Right renal cortex interstitium (tissue), 3 donors: ENCODE results near the gene DDX3Y. TPM values are rescaled to one million over a fixed set of nuclear protein-coding genes. Genes with fewer than 3 reads are reported as not detected.
A peak's percentile ranks its signal among the peaks of the same experiment; 100 is the strongest.

Experiments
- DNase-seq, 3 donors: peaks; one replicate each; pipeline ENCODE4 v3.0.0-alpha.2; 2013; ENCODE audit warnings: low read depth in 3 of 3, low spot score in 2 of 3
- polyA plus RNA-seq, 3 donors: library from polyadenylated mRNA; unstranded; fragments of 120-200 nt; gene quantifications; one replicate each; pipeline ENCODE4 v1.2.1, GENCODE V29; 2013; ENCODE audit not compliant: insufficient read length in 3 of 3

The DDX3Y gene
- polyA plus RNA-seq: 100 to 1,000 TPM; 117 to 131 (median 124) TPM

GRCh38 chrY:12904618-12905516, at the start of gene DDX3Y:
DDX3Y (plus strand) TSS chrY:12904868; CDS start chrY:12904937, 69 bp downstream.
- peak; percentile 75 to 85 (median 83) for DNase-seq

DNA sequence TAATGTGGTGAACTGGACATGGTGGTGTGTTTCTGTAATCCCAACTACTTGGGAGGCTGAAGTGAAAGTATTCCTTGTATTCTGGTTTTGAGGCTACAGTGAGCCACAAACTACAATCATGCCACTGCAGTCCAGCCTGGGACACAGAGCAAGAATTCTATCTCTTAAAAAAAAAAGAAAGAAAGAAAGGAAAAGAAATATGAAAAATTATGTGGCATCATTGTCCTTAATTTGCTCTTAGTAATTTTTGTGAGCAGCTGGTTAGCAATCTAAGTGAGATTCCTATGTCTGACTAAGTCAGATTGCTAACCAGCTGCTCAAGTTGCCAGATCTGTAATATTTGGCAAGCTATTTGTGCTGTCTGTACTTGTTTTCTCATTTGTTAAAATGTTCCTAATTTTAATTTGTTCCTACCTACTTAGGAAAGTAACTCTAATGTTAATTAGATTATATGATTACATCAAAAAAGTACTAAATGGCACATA, 48.8 kb upstream of the DDX3Y start:
- DNase-seq: no peak

DNA sequence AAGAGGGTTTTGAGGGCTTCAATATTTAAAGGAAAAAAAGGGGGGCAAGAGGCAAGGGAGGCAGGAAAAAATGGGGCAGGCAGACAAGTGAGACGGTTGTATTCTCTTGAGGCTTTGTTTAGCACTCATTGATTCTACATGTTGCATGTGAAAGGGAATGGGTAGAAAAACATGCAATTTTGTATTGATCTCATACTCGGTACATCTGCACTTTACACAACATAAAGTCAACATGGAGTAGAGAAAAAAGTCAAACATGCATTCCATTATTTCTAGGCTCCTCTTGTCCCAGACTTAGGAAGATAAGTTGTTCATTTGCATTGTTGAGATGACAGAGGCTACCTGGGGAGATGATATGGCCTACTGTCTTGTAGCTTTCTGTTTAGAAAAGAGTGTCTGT, 36.7 kb upstream of the DDX3Y start:
- no peak for DNase-seq

DNA sequence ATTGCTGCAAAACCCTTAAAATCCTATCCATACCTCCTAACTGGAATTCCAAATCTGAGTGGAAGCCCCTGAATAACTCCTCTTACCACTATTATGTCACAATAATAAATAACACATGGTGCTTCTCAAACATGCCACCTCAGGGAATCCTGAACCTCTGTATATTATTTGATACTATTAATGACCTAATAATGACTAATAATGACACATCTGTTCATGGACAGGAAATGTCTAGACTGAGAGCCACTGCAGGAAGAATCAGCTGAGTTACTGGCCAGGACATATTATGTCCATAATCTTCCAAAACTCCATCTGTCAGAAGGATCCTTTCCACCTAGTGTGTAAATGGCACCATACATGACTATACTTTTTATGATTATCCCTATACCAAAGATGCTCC, 7.7 kb upstream of the DDX3Y start:
- DNase-seq: no peak

DNA sequence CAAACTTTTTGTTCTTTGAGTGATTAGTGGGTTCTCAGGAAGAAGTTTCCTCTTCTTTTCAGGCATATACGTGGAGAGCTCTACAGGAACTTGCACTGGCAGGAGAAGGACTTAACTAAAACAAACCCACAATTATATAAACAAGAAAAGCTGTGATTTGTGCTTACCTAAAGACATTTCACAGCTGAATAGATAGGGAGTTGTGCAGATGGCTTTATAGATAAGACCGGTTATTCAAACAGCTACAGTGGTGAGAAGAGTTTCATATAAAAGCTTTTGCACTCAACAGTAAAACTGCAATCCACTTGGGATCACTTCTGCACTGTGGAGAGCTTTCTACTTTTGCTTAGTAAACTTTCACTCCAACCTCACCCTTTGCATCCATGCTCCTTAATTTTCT, 6.1 kb upstream of the DDX3Y start:
- no peak for DNase-seq

DNA sequence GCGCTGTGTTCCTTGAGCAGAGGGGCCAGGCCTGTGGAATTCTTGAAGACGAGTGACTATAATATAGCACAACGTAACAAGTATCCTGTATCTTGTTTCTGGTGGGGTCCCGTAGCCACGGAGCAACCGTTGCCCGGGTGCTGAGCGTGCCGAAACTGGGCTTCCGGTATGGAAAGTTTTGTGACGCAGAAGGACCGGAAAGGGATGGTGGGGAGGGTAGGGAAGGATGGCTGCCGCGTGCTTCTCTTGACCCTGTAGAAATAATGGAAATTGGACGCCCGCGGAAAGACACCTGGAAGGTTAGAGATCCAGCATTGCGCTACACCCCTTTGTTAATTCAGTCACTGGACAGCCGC, 827 bp downstream of the DDX3Y start:
- peak; percentile 61 to 63 (median 63) for DNase-seq

DNA sequence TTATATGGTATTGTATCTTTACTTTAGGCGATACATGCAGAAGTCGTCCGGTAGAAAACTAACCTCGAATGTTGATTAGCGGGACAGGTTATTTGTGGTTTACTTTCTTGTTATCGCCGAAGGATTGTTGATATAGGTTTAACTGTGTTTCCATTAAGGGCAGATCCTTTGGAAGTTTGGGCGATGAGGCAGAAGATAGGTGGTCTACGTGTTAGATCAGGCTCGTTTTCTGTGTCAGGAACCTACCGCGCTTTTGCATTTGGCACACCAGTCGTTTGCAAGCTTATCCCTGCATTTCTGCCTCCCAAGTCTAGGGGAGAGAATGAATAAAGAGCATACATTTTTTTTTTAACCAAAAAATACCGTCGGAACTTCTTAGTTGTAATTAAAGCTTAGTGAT, 1.2 kb downstream of the DDX3Y start:
- DNase-seq: peak in 1 of 3 donors; percentile 36

- no peak for DNase-seq
Measured at GRCh38 chrY:12913541-12913940, 8.9 kb downstream of the DDX3Y start.

- no peak for DNase-seq
Measured at GRCh38 chrY:12928043-12928442, 23.4 kb downstream of the DDX3Y start.

- DNase-seq: no peak
Measured at GRCh38 chrY:12941725-12942687, 37.3 kb downstream of the DDX3Y start.

Other genes with a start within 250 kb of the DDX3Y start
- gene USP9Y, start 203.6 kb upstream of the DDX3Y start, polyA plus RNA-seq: 10 to 100 TPM; 43.5 to 45.1 (median 44.2) TPM